Activated CD8-positive, alpha-beta memory T cell treated with anti-CD3 and anti-CD28 coated beads, Interleukin-2, amount 50 U/mL, for 24 hours (primary cell): ENCODE data around the gene PLTP.
"Not testable (repeated sequence)": the region's sequence is repeated elsewhere in the genome, so short reads cannot be mapped to it uniquely, and the experiment has no call there.

Experiments
- DNase-seq: peaks from one replicate; pipeline ENCODE4 v3.0.0-alpha.2; 2020; ENCODE audit errors: extremely low read depth

PLTP gene

GRCh38 chr20:45911486-45912343, at the start of gene PLTP:
PLTP (minus strand) TSS chr20:45912155; CDS start chr20:45911452, 703 bp downstream.
- DNase-seq = no peak

- DNase-seq = no peak
Observed at GRCh38 chr20:45959956-45960630, 48.1 kb upstream of the PLTP start.

- DNase-seq = no peak
Observed at GRCh38 chr20:45959126-45959525, 47.2 kb upstream of the PLTP start.

GRCh38 chr20:45958593-45958992, 46.6 kb upstream of the PLTP start:
- no peak for DNase-seq

GRCh38 chr20:45957021-45957941, 45.3 kb upstream of the PLTP start:
- DNase-seq = no peak

GRCh38 chr20:45956326-45956725, 44.4 kb upstream of the PLTP start:
- not testable (repeated sequence) for DNase-seq

- DNase-seq = no peak
Observed at GRCh38 chr20:45953672-45954071, 41.7 kb upstream of the PLTP start.

GRCh38 chr20:45952861-45953260, 40.9 kb upstream of the PLTP start:
- DNase-seq = no peak

GRCh38 chr20:45951925-45952834, 40.2 kb upstream of the PLTP start:
- DNase-seq = no peak

- DNase-seq = no peak
Observed at GRCh38 chr20:45950330-45950646, 38.3 kb upstream of the PLTP start.

GRCh38 chr20:45949542-45950329, 37.8 kb upstream of the PLTP start:
- no peak for DNase-seq

- no peak for DNase-seq
Observed at GRCh38 chr20:45948742-45949541, 37.0 kb upstream of the PLTP start.

GRCh38 chr20:45948261-45948733, 36.3 kb upstream of the PLTP start:
- no peak for DNase-seq

- no peak for DNase-seq
Observed at GRCh38 chr20:45947110-45947866, 35.3 kb upstream of the PLTP start.

- no peak for DNase-seq
Observed at GRCh38 chr20:45946149-45946970, 34.4 kb upstream of the PLTP start.

GRCh38 chr20:45945678-45946148, 33.8 kb upstream of the PLTP start:
- DNase-seq = no peak

GRCh38 chr20:45944965-45945677, 33.2 kb upstream of the PLTP start:
- no peak for DNase-seq
